ENCODE results near the gene ABHD17C. TPM values are rescaled to one million over a fixed set of nuclear protein-coding genes. Genes with fewer than 3 reads are reported as not detected.

The ABHD17C gene
- total RNA-seq, 3 donors from 2014 or later: 1.3 to 5.2 (median 5.1) TPM

GRCh38 chr15:80668546-80669236, 26.4 kb upstream of the ABHD17C start:
- H3K27ac ChIP-seq: no peak overlapping the region
- no peaks in the 10 kb centered on the region for H3K4me1 ChIP-seq
- TF ChIP-seq POLR2A (IDR thresholded peaks at IDR 0.05): no peak
- TF ChIP-seq CTCF (IDR thresholded peaks at IDR 0.05): no peak
- no peaks in the 10 kb centered on the region for H3K9me3 ChIP-seq
- H3K4me3 ChIP-seq: no peak overlapping the region
- intact Hi-C loops (cut with DNase I; ENCODE audit: low total_unique reads): no loop called here
- DNase-seq (ENCODE audit: low spot score in 2 of 2): no peak
- H3K36me3 ChIP-seq: no peaks in the 10 kb centered on the region
- H3K27me3 ChIP-seq: no peaks in the 10 kb centered on the region

DNA sequence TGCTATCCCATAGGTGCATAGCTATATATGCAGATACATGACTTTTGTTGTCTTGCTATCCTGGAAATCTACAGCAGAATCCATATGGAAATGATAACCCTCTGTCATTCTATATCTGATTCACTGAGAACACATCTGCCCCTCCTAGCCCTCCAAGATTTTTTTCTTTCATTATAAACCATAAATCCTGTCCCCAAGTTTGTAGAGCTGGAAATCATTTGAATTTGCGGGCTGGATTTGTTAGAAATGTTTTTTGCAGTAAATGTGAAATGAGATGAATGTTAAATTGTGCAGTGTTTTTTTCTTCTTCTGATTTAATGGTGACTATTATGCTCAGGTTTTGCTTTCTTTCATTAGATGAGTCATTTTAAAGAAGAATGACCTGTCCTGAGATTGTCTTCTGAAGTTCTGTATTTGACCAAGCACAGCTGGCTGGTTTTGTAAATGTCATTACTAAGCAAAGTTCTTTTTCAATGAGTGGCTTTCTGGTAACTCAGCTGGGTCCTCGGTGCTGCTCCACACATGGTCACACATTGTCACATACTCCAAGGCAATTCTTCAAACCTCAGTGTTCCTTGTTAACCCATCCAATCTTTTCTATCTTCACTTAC, 25.3 kb upstream of the ABHD17C start:
- no peak for TF ChIP-seq CTCF (IDR thresholded peaks at IDR 0.05)
- Histone ChIP-seq H3K27ac (no peak overlapping the region), H3K4me3 (no peak overlapping the region), H3K36me3 (no peaks in the 10 kb centered on the region), H3K27me3 (no peaks in the 10 kb centered on the region), H3K9me3 (no peaks in the 10 kb centered on the region), H3K4me1 (no peaks in the 10 kb centered on the region)
- no peak for DNase-seq (ENCODE audit: low spot score in 2 of 2)
- intact Hi-C loops (cut with DNase I; ENCODE audit: low total_unique reads): no loop called here

DNA sequence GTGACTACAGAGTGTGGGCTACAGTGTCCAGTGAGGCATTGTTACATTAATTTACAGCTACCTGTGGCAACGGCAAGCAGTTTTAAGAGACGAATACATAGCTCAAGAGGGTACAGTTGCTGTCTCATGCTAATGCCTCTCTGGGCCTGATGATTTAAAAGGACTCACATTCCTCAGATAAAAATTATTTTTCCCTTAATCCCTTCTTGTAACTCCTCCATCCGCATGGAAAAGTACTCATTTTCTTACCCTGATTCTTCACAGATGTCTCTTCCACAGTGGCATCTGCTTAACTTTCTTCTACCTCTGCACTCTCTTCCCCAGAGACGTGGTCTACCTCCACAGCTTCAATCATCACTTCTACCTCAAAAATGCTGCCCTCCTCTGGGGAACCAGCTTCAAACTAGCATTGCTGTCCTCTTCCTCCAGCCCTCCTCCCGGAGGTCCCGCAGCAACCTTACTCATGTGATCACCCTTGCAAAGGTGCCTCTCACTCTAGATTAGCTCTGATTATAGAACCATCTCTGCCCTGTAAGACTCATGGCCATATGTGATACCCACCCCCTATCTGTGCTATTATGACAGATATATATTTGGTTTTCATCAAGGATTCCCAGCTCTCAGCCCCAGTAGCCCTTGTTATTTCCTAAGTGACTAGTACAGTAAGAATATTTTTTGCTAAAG, 21.4 kb upstream of the ABHD17C start:
- H3K4me1 ChIP-seq: no peaks in the 10 kb centered on the region
- intact Hi-C loops (cut with DNase I; ENCODE audit: low total_unique reads): no loop called here
- DNase-seq (ENCODE audit: low spot score in 2 of 2): no peak
- no peak overlapping the region for H3K4me3 ChIP-seq
- H3K27ac ChIP-seq: no peak overlapping the region
- H3K9me3 ChIP-seq: no peaks in the 10 kb centered on the region
- H3K36me3 ChIP-seq: no peaks in the 10 kb centered on the region
- H3K27me3 ChIP-seq: no peaks in the 10 kb centered on the region
- TF ChIP-seq CTCF (IDR thresholded peaks at IDR 0.05): no peak
- TF ChIP-seq POLR2A (IDR thresholded peaks at IDR 0.05): no peak
- no peak for TF ChIP-seq POLR2AphosphoS5 (IDR thresholded peaks at IDR 0.05)

GRCh38 chr15:80674245-80674614, 20.9 kb upstream of the ABHD17C start:
- Histone ChIP-seq H3K27me3 (no peaks in the 10 kb centered on the region), H3K4me1 (no peaks in the 10 kb centered on the region), H3K9me3 (no peaks in the 10 kb centered on the region), H3K36me3 (no peaks in the 10 kb centered on the region), H3K27ac (no peak overlapping the region), H3K4me3 (no peak overlapping the region)
- no peak for TF ChIP-seq POLR2A (IDR thresholded peaks at IDR 0.05)
- intact Hi-C loops (cut with DNase I; ENCODE audit: low total_unique reads): no loop called here
- DNase-seq (ENCODE audit: low spot score in 2 of 2): no peak

GRCh38 chr15:80677041-80677440, 18.1 kb upstream of the ABHD17C start:
- no peak for DNase-seq (ENCODE audit: low spot score in 2 of 2)
- Histone ChIP-seq H3K27me3 (no peaks in the 10 kb centered on the region), H3K9me3 (no peaks in the 10 kb centered on the region), H3K4me3 (no peak overlapping the region), H3K36me3 (no peaks in the 10 kb centered on the region), H3K4me1 (no peaks in the 10 kb centered on the region), H3K27ac (no peak overlapping the region)
- TF ChIP-seq POLR2AphosphoS5 (IDR thresholded peaks at IDR 0.05) (no peak), POLR2A (IDR thresholded peaks at IDR 0.05) (no peak), CTCF (IDR thresholded peaks at IDR 0.05) (no peak)
- intact Hi-C loops (cut with DNase I; ENCODE audit: low total_unique reads): no loop called here
